ENCODE results near the gene CFD. TPM values are rescaled to one million over a fixed set of nuclear protein-coding genes. Genes with fewer than 3 reads are reported as not detected.
A peak's percentile ranks its signal among the peaks of the same experiment; 100 is the strongest.

CFD gene
- total RNA-seq, 2 donors from 2014 or later = 134 to 825 TPM

DNA sequence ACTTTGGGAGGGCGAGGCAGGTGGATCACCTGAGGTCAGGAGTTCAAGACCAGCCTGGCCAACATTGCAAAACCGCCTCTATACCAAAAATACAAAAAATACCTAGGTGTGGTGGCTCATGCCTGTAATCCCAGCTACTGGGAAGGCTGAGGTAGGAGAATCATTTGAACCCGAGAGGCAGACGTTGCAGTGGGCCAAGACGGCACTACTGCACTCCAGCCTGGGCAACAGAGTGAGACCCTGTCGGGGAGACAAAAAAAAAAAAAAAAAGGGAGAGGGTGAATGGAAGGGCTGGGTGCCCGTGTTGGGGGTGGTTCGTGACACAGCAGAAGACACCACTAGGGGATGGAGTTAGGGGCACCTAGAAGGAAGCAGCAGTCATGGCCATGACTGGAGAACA, 10.8 kb downstream of the CFD start:
- H3K4me1 ChIP-seq = peaks cover 3% of the 10 kb centered on the region
- no peak for DNase-seq
- peak overlapping the region in 1 of 4 donors; percentile 30 for H3K27ac ChIP-seq
- 92 to 97% methylated on average over 8 of the region's 8 CpGs for WGBS, 2 donors
- no peaks in the 10 kb centered on the region for H3K27me3 ChIP-seq
- intact Hi-C loops (cut with DNase I) = no loop called here
- H3K9me3 ChIP-seq = no peaks in the 10 kb centered on the region
- peaks cover 2 to 8% of the 10 kb centered on the region in 2 donors for H3K36me3 ChIP-seq (replicated peaks in 1 of 2; ENCODE audit: insufficient read depth in 1 of 2, low read depth in 2 of 2)
- ATAC-seq = no peak
- TF ChIP-seq, protein P1, sequence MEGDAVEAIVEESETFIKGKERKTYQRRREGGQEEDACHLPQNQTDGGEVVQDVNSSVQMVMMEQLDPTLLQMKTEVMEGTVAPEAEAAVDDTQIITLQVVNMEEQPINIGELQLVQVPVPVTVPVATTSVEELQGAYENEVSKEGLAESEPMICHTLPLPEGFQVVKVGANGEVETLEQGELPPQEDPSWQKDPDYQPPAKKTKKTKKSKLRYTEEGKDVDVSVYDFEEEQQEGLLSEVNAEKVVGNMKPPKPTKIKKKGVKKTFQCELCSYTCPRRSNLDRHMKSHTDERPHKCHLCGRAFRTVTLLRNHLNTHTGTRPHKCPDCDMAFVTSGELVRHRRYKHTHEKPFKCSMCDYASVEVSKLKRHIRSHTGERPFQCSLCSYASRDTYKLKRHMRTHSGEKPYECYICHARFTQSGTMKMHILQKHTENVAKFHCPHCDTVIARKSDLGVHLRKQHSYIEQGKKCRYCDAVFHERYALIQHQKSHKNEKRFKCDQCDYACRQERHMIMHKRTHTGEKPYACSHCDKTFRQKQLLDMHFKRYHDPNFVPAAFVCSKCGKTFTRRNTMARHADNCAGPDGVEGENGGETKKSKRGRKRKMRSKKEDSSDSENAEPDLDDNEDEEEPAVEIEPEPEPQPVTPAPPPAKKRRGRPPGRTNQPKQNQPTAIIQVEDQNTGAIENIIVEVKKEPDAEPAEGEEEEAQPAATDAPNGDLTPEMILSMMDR (IDR thresholded peaks at IDR 0.05) = no peak
- no peak for TF ChIP-seq POLR2A (IDR thresholded peaks at IDR 0.05)
- no peak overlapping the region for H3K4me3 ChIP-seq

DNA sequence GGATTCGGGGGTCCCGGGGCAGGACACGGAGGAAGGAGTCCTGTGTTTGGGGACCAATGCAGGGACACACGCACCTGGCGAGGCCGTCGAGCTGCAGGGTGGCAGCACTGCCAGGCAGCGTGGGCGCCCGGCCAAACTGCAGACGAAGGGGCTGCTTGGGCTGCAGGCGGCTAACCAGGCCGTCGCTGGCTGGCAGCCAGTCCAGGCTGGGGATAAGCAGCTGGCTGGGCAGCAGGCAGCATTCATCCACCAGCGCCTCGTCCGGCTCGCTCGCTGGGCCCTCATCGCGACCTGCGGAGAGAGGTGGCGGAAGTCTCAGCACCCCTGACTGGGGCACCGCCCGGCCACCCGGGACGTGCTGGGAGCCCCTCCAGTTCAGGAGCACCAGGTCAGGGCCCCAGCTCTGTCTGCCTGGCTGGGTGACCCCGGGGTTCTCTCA, 11.5 kb downstream of the CFD start:
- intact Hi-C loops (cut with DNase I) = no loop called here
- Histone ChIP-seq H3K27me3 (no peaks in the 10 kb centered on the region), H3K9me3 (no peaks in the 10 kb centered on the region), H3K4me1 (peaks cover 3% of the 10 kb centered on the region), H3K36me3 (replicated peaks in 1 of 2; ENCODE audit: insufficient read depth in 1 of 2, low read depth in 2 of 2) (peaks cover 2 to 8% of the 10 kb centered on the region in 2 donors), H3K4me3 (no peak overlapping the region), H3K27ac (no peak overlapping the region)
- peak in 1 of 4 donors; percentile 53 for DNase-seq
- no peak for ATAC-seq
- 73 to 84% methylated on average over 8 to 27 of the region's 28 CpGs for WGBS, 2 donors
- TF ChIP-seq, protein P1 (IDR thresholded peaks at IDR 0.05) = no peak
- TF ChIP-seq POLR2A (IDR thresholded peaks at IDR 0.05) = no peak

- ATAC-seq = no peak
- intact Hi-C loops (cut with DNase I) = no loop called here
- no peak for TF ChIP-seq POLR2A (IDR thresholded peaks at IDR 0.05)
- TF ChIP-seq, protein P1 (IDR thresholded peaks at IDR 0.05) = no peak
Measured at GRCh38 chr19:871446-872265, 12.2 kb downstream of the CFD start.

GRCh38 chr19:872266-872951, 12.9 kb downstream of the CFD start:
- WGBS, 2 donors = 87 to 88% methylated on average over 25 to 26 of the region's 27 CpGs
- Histone ChIP-seq H3K4me3 (no peak overlapping the region), H3K27ac (no peak overlapping the region), H3K36me3 (replicated peaks in 1 of 2; ENCODE audit: insufficient read depth in 1 of 2, low read depth in 2 of 2) (peaks cover 4 to 8% of the 10 kb centered on the region in 2 donors), H3K4me1 (peaks cover 3% of the 10 kb centered on the region), H3K9me3 (no peaks in the 10 kb centered on the region), H3K27me3 (no peaks in the 10 kb centered on the region)
- no peak for ATAC-seq
- intact Hi-C loops (cut with DNase I) = no loop called here
- peak in 1 of 4 donors; percentile 34 for DNase-seq
- TF ChIP-seq, protein P1 (IDR thresholded peaks at IDR 0.05) = no peak
- TF ChIP-seq POLR2A (IDR thresholded peaks at IDR 0.05) = no peak

More at GRCh38 chr19:871446-872265, 12.2 kb downstream of the CFD start:
- H3K4me3 ChIP-seq = no peak overlapping the region
- H3K4me1 ChIP-seq = peaks cover 3% of the 10 kb centered on the region
- DNase-seq = no peak
- 91 to 93% methylated on average over 15 to 18 of the region's 33 CpGs for WGBS, 2 donors
- H3K27me3 ChIP-seq = no peaks in the 10 kb centered on the region
- no peak overlapping the region for H3K27ac ChIP-seq
- peaks cover 2 to 8% of the 10 kb centered on the region in 2 donors for H3K36me3 ChIP-seq (replicated peaks in 1 of 2; ENCODE audit: insufficient read depth in 1 of 2, low read depth in 2 of 2)
- H3K9me3 ChIP-seq = no peaks in the 10 kb centered on the region

Data from body of pancreas (tissue), 4 donors.